Vagina (tissue), 2 donors: ENCODE results near the gene PTPRB.

Source experiments
- CTCF ChIP-seq, 3 experiments: fragments of 450-650 bp in 2 of 3; fragments of 200-600 bp in 1 of 3; sonication (generic) in 1 of 3; IDR thresholded peaks; one replicate each; pipeline ENCODE4 v1.5.1; 2017 to 2019; ENCODE audit warnings: antibody characterized with exemption in 3 of 3, mild to moderate bottlenecking in 2 of 3, moderate library complexity in 2 of 3
- POLR2A ChIP-seq, 2 donors: fragments of 450-650 bp; IDR thresholded peaks; one replicate each; pipeline ENCODE4 v1.6.1; 2017; ENCODE audit warnings: antibody characterized with exemption in 2 of 2, mild to moderate bottlenecking in 2 of 2, moderate library complexity in 2 of 2

- no peak for TF ChIP-seq CTCF (IDR thresholded peaks at IDR 0.05)
- TF ChIP-seq POLR2A (IDR thresholded peaks at IDR 0.05) = no peak
Observed at GRCh38 chr12:70549340-70550179, 87.7 kb downstream of the PTPRB start.
